Measurements from ENCODE around the gene TKT. TPM values are rescaled to one million over a fixed set of nuclear protein-coding genes. Genes with fewer than 3 reads are reported as not detected.
"Not testable (repeated sequence)": the region's sequence is repeated elsewhere in the genome, so short reads cannot be mapped to it uniquely, and the experiment has no call there.

TKT gene
- total RNA-seq, 4 donors from 2014 or later, result 468 to 962 (median 800) TPM

GRCh38 chr3:53269888-53270880 is 14.4 kb upstream of the TKT start:
- Histone ChIP-seq H3K27ac (peak overlapping the region; percentile 84 to 91 (median 88)), H3K36me3 (no peaks in the 10 kb centered on the region), H3K27me3 (no peaks in the 10 kb centered on the region), H3K4me3 (replicated peaks in 1 of 3) (no peak overlapping the region), H3K9me3 (no peaks in the 10 kb centered on the region), H3K4me1 (peaks cover 39 to 42% of the 10 kb centered on the region in 2 donors)
- peak in 1 of 6 experiments; percentile 20 for TF ChIP-seq CTCF (IDR thresholded peaks at IDR 0.05)
- TF ChIP-seq POLR2A (IDR thresholded peaks at IDR 0.05), result peak in 1 of 2 donors; percentile 88
- peak; percentile 98 for DNase-seq
- intact Hi-C loops (cut with DNase I), result no loop called here
- 19 to 39% methylated on average over 4 to 12 of the region's 12 CpGs for WGBS, 2 donors

GRCh38 chr3:53269193-53269592 is 13.4 kb upstream of the TKT start:
- H3K4me3 ChIP-seq (replicated peaks in 1 of 3); H3K27me3 ChIP-seq; H3K9me3 ChIP-seq; DNase-seq; intact Hi-C loops (cut with DNase I); H3K36me3 ChIP-seq: not testable (repeated sequence)
- Histone ChIP-seq H3K27ac (peak overlapping the region; percentile 84 to 91 (median 88)), H3K4me1 (peaks cover 30 to 38% of the 10 kb centered on the region in 2 donors)
- 94 to 96% methylated on average over 11 of the region's 11 CpGs for WGBS, 2 donors

DNA sequence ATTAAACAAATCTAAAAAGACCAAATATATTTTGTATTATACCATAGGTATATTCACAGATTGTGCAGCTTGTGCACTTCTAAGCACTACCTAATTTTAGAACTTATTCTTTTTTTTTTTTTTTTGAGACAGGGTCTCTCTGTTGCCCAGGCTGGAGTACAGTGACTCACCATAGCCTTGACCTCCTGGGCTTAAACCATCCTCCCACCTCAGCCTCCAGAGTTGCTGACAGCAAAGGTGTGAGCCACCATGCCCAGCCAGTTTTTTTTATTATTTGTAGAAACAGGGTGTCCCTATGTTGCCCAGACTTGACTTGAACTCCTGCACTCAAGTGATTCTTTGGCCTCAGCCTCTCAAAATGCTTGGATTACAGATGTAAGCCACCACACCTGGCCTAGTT is 11.9 kb upstream of the TKT start:
- Histone ChIP-seq H3K27ac (no peak overlapping the region), H3K9me3 (no peaks in the 10 kb centered on the region), H3K4me1 (peaks cover 28 to 37% of the 10 kb centered on the region in 2 donors), H3K4me3 (replicated peaks in 1 of 3) (no peak overlapping the region), H3K36me3 (no peaks in the 10 kb centered on the region), H3K27me3 (no peaks in the 10 kb centered on the region)
- no peak for DNase-seq
- TF ChIP-seq CTCF (IDR thresholded peaks at IDR 0.05) (no peak), POLR2A (IDR thresholded peaks at IDR 0.05) (no peak)
- intact Hi-C loops (cut with DNase I), result no loop called here

- 68 to 81% methylated on average over 3 of the region's 3 CpGs for WGBS, 2 donors
- H3K9me3 ChIP-seq, result no peaks in the 10 kb centered on the region
- DNase-seq, result peak; percentile 59 to 66
- H3K36me3 ChIP-seq, result no peaks in the 10 kb centered on the region
- H3K27ac ChIP-seq, result peak overlapping the region; percentile 34 to 65 (median 48)
- no peaks in the 10 kb centered on the region for H3K27me3 ChIP-seq
- TF ChIP-seq CTCF (IDR thresholded peaks at IDR 0.05), result no peak
- TF ChIP-seq POLR2A (IDR thresholded peaks at IDR 0.05), result no peak
- peaks cover 14 to 33% of the 10 kb centered on the region in 2 donors for H3K4me1 ChIP-seq
- no peak overlapping the region for H3K4me3 ChIP-seq (replicated peaks in 1 of 3)
- intact Hi-C loops (cut with DNase I), result no loop called here
These were observed 8.9 kb upstream of the TKT start for GRCh38 chr3:53264718-53265117.

DNA sequence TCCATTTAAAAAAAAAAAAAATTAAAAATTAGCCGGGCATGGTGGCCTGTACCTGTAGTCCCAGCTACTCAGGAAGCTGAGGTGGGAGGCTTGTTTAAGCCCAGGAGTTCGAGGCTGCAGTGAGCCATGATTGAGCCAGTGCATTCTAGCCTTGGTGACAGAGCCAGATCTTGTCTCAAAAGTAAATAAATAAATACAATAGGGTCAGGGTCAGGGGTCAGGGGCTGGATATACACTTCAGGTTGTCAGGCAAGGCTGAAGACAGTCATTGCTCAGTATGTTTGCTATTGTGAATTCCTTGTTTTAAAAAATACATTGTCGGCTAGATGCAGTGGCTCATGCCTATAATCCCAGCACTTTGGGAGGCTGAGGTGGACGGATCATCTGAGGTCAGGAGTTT is 8.1 kb upstream of the TKT start:
- DNase-seq, result no peak
- peaks cover 6 to 35% of the 10 kb centered on the region in 2 donors for H3K4me1 ChIP-seq
- no peaks in the 10 kb centered on the region for H3K27me3 ChIP-seq
- no peak overlapping the region for H3K4me3 ChIP-seq (replicated peaks in 1 of 3)
- no peaks in the 10 kb centered on the region for H3K36me3 ChIP-seq
- intact Hi-C loops (cut with DNase I), result no loop called here
- no peak overlapping the region for H3K27ac ChIP-seq
- no peak for TF ChIP-seq POLR2A (IDR thresholded peaks at IDR 0.05)
- no peak for TF ChIP-seq CTCF (IDR thresholded peaks at IDR 0.05)
- no peaks in the 10 kb centered on the region for H3K9me3 ChIP-seq
- 88 to 97% methylated on average over 4 of the region's 4 CpGs for WGBS, 2 donors
